Measurements from ENCODE around the gene ARL15.

DNA sequence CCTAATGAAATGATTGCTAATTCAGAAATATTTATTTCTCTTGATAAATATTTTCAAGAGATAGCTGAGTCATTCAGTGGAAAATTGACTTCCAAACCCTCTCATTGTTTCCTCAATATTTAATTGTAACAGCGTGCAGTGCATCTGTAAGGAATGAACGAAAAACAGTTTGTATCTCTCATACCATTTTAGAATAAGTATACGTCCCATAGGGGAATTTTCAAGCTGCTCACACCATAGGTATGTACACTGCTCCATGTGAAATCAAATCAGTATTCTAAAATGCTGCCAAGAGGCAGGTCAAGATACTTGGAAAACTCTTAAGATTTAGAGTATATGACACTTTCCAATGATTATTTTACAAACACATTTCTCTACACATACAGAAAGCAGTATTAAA is 202.2 kb downstream of the ARL15 start:
- no peak for TF ChIP-seq POLR2A (IDR thresholded peaks at IDR 0.05; ENCODE audit: low read depth, low read length)
- TF ChIP-seq TAF1 (IDR thresholded peaks at IDR 0.05; ENCODE audit: low read depth, low read length): no peak
- TF ChIP-seq POLR2AphosphoS5 (IDR thresholded peaks at IDR 0.05; ENCODE audit: low read depth, low read length): no peak
- no peak for TF ChIP-seq SPI1 (IDR thresholded peaks at IDR 0.05; ENCODE audit: low read depth, low read length)
- no peak for TF ChIP-seq POU2F2 (IDR thresholded peaks at IDR 0.05; ENCODE audit: low read depth, low read length)
- no peak for TF ChIP-seq PAX5 (IDR thresholded peaks at IDR 0.05; ENCODE audit: insufficient read depth, low read length, severe bottlenecking)

Data from GM12891 (cell line).